Measurements from ENCODE around the gene POU4F3.
"Not testable (repeated sequence)": the region's sequence is repeated elsewhere in the genome, so short reads cannot be mapped to it uniquely, and the experiment has no call there.

The POU4F3 gene, protein sequence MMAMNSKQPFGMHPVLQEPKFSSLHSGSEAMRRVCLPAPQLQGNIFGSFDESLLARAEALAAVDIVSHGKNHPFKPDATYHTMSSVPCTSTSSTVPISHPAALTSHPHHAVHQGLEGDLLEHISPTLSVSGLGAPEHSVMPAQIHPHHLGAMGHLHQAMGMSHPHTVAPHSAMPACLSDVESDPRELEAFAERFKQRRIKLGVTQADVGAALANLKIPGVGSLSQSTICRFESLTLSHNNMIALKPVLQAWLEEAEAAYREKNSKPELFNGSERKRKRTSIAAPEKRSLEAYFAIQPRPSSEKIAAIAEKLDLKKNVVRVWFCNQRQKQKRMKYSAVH

DNA sequence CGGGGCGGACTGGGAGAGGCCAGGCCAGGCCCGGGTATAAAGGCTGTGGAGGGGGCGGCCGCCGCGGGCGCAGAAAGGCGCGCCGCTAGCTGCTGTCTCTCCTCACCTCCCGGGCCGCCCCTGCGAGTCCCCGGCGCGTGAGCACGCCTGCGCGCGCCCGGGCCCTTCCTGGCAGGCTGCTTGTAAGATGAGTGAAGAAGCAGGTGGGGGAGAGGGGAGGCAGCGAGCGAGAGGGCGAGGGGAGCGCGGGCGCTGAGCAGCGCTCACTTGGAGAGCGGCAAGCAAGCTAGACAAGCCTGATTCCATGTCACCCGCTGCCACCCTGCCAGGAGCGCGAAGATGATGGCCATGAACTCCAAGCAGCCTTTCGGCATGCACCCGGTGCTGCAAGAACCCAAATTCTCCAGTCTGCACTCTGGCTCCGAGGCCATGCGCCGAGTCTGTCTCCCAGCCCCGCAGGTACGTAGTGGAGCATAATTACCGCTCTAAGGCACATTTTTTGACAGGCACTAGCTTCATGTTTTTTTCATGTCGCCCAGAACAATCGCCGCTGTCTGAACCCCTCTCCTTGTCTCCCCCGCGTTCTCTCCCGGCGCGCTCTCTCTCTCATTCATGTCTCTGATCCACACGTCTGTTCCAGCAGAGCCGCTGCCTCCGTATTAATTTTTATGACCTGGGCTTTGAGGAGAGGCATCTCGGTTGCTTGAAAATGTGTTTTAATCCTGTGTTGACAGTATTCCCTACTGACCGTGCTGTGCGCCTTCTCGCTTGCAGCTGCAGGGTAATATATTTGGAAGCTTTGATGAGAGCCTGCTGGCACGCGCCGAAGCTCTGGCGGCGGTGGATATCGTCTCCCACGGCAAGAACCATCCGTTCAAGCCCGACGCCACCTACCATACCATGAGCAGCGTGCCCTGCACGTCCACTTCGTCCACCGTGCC lies at the start of gene POU4F3:
Gene POU4F3 (plus strand): TSS at position 66 of the 941 bp plus-strand sequence. CDS start 274 bp downstream, at position 340.
- DNase-seq, result no peak

DNA sequence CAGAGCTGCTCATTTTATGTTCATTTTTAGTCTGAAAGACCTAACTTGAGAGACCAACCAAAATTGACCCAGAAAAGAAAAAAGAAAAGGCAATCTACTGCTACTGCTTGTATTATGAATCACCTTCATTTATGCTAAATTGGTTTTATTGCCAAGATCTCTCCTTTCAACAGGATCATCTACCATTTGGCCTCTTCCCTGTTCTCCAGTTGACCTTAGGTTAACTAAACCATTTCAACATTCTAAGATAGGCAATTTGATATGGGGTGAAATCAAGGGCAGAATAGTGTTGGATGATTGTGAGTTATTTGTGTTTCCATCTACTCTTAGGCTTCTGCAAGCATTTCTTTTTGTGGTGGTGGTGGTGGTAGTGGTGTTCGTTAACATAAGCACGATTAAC lies 48.3 kb upstream of the POU4F3 start:
- no peak for DNase-seq

DNA sequence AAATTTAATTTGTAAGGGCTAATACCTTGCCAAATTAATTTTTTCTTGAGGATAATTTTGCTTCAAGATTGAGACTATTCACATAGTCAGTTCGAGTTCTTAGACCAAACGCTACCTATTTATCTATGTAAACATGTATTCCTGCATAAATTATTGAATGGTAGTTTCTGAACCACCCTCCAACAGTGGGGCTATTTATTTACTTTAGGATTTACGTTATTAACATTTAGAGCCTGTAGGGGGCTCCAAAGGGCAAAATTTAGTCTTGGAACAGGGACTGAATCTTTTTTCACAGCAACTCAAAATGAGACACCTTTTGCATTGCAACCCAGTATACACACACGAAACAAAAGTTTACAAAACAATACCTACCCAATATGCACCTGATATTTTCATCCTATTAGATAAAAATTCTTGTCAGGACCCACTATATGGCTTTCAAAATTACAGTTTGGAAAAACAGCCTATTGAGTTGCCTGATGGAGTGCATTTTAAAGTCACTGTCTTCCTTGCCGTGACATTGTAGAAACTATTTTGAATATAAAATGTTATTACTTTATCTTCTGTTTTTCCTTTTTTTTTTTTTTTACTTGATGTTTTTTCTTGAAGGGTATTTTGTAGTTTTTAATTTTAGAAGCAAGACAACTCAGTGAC lies 47.1 kb upstream of the POU4F3 start:
- no peak for DNase-seq

DNA sequence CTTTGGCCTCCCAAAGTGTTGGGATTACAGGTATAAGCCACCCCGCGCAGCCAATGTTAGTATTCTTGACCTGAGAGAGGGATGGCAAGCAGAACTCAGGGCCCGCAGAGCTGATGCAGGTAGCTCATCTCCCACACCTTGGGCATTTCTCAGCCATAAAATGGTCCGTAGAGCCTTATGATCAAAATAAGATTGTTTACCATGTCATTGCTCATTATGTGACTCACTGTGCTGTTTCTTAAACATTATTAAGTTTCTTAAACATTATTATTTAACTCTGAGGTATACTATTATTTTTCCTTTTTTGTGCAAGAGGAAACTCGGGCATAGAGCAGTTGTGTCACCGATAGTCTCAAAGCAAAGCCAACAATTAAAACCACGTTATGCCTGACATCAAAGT lies 42.4 kb upstream of the POU4F3 start:
- DNase-seq, result no peak

DNA sequence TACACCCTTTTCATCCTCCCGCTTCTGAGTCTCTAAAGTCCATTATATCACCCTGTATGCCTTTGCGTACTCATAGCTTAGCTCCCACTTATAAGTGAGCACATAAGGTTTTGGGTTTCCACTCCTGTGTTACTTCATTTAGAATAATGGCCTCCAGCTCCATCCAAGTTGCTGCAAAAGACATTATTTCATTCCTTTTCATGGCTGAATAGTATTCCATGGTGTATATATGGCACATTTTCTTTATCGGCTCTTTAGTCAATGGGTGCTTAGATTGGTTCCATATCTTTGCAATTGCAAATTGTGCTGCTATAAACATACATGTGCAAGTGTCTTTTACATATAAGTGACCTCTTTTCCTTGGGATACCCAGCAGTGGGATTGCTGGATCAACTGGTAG lies 39.7 kb upstream of the POU4F3 start:
- DNase-seq, result not testable (repeated sequence)

DNA sequence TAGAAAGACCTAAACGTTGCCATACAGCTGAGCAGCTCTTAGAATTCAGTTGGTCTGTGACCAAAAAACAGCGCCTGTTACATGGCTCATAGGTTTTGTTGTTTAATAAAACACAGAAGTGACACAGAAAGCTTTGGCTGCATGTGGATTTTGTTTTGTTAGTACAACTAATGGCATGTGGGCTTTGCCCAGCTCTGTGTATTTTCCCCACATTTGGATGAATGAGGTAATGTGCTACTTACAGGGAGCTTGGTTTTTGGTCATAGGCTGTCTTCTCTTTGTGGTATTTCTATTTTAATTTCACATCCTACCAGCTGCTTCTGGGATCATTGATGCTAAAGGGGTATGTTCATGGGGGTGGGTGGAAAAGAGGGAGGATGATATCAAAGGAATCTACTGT lies 37.0 kb upstream of the POU4F3 start:
- no peak for DNase-seq

DNA sequence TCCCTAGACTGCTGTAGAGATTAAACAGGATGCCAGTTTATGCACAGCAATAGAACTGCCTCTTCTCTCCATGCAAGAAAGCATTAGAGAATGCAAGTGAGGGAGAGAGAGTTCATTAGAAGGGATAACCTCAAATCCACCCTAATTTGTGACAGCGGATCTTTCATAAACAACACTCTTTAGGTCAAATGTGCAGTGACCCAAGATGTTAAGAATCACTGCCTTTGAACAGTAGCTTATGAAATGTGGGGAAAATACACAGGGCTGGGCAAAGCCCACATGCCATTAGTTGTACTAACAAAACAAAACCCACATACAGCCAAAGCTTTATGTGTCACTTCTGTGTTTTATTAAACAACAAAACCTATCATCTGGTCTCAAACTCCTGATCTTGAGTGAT lies 36.2 kb upstream of the POU4F3 start:
- no peak for DNase-seq

DNA sequence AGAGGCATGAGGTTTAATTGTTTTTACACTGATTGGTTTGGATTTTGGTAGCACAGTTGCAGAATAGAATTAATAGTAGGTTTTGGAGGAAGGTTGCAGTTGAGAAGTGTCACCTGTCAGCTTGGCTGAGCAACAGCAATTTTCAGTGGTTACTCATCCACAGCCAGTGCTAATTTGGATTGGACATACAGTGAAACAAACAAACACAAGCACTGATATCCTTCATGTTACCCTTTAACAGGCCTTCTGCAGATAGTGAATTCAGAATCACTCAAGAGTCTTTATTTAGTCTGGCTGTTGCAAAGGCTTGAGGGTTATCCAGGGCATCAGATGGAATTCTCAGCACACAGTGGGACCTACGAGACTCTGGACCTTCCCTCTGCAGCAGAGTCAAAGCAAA lies 31.8 kb upstream of the POU4F3 start:
- DNase-seq, result no peak

DNA sequence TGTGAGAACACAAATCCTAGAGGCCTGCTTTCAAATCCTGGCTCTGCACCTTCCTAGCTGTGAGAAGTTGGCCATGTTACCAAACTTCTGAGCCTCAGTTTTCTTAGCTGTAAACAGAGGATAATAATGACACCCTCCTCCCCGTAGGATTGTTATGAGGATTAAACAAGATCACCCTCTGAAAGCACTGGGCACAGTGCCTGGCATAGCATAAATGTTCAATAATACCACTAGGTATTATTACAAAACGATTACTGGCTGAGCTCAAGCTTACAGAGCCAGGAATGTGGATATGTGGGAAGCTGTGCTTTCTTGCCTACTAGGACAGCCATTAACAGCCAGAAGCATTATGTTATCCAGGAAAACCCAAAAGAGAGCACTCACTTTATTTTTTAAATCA lies 30.8 kb upstream of the POU4F3 start:
- DNase-seq, result no peak

DNA sequence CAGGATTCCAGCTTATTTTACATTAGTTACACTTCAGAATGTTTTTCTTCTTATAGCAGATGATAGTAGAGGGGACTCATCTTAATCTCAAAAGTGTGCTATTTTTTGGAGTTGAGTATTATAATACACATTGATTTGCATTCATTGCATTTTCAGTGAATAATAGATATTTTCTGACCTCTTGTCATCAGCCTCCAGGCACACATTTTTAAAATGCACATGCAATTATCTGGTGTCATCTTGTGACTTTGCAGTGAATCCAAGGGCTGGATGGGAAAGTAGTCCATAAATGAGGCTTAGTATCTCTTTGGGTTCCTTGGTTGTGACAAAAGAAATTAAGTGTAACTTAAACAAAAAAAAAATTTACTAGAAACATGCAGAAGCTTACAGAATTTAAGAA lies 28.1 kb upstream of the POU4F3 start:
- no peak for DNase-seq

DNA sequence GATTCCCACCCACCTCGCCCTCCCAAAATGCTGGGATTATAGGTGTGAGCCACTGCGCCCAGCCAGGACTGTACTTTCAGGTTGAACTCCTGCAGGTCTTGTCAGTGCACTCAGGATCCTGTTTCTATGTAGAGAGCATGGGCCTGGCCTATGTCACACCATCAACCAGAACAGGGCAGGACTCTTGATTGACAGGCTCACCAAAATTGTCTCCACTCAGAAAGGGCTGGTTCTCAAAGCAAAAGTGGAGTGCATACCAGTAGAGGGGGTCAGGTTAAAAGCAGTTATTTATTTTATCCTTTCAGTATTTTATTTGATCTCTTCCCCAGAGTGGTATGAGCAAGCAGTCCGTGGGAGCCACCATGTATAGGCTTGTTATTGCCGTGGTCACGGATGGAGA lies 27.4 kb upstream of the POU4F3 start:
- no peak for DNase-seq

DNA sequence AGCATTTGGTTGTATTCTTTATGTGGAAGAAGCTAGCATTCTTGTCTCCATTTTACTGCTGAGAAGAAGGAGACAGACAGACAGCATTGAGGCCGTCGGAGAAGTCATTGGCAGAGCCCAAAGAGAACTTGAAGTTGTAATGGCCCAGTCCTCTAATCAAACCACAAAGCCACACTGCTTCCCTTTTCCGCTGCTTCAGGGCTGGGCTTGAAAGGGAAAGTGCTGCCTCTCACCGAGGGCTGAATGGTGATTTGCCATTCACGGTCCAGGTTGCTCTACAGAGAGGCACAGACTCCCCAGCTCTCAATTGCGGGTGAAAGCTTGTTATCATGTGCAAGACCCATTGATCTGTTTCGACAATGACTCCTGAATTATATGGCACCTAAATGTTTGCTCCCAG lies 25.6 kb upstream of the POU4F3 start:
- no peak for DNase-seq

DNA sequence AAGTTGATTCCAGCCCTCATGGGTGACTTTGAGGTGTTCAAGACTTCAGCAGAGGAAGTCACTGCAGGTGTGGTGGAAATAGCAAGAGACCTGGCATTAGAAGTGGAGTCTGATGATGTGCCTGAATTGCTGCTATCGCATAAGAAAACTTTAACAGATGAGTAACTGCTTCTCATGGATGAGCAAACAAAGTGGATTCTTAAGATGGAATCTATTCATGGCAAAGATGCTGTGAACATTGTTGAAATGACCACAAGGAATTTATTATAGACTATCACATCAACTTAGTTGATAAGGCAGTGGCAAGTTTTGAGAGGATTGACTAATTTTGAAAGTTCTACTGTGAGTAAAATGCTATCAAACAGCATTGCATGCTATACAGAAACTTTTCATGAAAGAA lies 17.1 kb upstream of the POU4F3 start:
- no peak for DNase-seq

DNA sequence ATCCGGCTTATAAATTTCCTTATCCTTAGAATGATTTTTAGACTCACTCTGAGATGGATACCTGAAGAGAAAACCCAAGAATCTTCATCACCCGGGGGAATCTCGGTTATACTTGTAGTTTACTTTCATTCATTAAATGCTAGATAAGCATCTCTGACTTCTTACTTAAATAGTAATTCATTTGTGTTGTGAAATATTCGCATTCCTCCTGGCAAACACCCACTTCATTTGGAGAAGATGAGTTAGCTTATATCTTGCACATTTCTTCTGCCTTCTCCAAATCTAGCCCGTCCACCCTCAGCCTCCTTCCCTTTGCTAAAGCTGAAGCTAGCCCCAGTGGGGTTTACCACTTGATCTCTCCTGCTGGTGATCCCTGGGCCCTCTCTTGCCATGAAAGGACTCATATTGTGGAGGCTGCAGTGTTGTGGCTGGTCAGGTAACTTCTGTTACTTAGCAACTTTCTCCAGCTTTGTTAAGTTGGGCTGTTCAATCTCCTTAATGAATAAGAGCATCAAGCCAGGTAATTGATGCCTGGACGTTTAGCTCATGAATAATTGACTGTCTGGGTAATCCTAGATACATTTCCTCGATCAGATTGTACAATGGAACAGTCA lies 11.3 kb upstream of the POU4F3 start:
- DNase-seq, result no peak

DNA sequence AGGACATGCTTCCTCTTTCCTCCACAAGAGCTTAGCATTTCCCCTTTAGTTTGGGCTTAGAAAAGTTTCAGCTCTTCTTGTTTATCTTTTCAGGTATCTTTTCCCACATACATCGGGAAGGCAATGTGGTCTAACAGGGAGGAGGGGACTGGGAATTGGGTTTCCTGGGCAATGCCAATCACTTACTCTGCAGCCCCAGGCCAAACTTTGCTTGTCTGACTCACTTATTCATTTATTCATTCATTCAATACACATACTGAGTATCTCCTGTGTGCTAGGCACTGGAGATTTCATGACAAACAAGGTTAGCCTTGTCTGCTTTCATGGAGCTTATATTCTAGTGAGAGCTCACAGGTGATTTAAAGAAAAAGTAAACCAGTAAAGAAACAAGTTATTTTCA lies 10.7 kb upstream of the POU4F3 start:
- no peak for DNase-seq

DNA sequence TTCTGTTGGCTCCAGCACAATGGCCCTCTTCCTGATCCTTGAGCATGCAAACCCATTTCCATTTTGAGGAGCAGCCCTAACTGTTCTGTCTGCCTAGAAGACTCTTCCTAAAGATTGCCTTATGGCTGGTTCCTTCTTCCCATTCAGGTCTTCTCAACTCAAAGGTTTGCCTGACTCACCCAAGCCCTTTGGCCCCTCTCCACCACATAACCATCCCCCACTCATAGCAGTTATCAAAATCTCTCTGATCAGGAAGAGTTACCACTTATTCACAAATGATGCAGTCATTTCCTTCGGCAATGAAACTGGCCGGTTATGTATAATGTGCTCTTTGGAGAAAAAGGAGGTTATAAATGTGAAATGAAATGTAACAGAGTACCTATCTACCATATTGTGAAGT lies 8.9 kb upstream of the POU4F3 start:
- DNase-seq, result no peak

DNA sequence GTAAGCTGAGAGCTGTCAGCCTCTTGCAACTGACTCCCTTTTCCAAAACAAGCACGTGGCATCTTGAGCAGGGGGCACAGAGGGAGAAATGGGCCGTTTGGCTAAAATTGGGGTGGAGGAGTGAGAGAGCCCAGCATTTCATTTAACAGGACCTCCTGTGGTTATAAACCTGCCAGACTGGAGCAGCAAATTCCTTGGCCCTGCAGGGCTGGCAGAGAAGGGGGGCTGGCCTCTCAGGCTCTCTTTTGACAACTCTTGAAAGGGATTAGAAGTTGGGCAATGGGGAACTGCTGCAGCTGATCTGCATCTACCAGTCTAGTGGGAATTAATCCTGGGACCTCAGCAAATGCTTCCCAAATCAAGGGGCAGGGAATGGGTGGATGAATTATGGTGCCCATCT lies 7.2 kb upstream of the POU4F3 start:
- DNase-seq, result no peak

DNA sequence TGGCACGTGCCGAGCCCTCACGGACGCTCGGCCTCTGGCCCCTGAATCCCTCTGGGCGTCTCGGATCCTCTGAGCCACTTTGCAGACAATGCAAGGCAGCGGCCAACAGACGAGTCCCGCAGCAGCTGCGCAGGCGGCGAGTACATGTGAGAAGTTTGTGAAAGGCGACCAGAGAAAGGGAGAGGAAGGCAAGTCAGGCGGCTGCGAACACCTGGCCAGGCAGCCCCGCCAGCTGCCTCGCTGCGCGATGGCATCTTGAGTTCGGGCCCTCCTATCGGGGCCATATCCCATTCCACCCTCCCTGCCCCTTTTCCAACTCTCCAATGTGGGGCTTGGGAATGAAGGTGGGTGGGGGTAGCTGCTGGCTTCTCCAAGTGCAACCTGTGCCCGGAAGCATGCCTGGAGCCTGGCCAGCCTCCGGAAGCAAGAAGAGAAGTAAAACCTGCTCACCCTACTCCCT lies 4.5 kb upstream of the POU4F3 start:
- DNase-seq, result no peak

DNA sequence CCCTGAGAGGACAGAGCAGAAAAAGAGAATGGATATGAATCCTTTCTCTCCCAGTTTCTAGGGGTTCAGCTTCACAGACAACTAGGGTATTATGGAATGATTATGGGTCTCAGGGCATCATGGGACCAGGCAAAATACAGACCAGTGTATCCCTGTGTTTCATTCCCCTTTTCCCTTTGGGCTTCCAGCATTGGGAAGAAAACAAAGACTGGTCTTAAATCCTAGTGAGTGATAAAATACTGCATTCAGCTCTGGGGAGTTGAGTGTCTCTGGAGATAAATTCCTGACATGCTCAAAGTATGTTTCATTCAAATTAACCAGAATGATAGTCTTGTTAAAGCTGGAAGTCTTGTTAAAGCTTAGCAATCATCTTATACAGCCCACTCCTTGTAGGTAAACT lies 2.4 kb upstream of the POU4F3 start:
- no peak for DNase-seq

DNA sequence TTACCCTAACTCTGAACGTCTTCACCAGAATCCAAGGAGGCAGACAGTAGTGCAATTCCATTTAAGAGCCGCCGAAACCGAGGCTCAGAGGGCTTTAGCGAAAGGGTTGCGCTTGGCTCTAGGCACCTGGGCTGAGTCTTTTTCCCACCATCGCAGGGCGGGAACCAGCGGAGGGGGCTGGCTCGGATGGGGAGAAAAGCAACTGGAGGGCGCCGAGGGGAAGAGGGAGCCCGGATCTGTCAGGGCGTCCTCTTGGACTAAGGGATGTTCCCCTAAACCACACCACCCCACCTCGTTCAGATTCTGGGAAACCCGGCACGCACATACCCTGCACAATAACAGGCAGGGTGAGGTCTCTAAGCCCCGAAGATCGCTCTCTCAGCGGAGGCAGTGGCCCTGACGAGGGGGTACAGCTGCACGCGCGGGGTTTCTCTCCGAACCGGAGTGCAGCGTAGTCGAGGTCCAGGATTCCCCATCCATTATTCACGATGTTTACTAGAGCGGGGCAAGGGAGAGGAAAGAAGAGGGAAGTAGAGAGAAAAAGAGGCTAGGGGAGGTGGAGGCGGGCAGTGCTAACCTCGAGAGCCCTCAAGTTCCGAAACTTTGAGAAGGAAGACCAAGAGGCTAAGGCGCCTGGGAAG lies 1.3 kb upstream of the POU4F3 start:
- DNase-seq, result no peak

DNA sequence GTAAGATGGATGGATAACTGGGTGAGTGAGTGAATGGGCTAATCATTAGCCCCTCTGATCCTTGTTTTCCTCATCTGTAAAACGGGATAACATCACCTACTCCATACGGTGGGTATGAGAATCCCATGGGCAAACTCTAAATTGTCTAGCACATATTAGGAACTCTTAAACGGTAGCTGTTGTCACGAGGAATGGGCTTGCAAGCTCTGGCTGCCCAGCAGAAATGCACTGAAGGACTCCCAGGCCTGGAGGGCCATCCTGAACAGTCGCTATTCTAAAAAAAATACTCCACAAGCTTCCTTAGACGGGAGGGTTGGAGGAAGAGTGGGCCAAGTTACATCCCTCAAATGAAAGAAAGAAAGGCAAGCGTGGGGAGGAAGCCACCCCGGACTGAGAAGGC lies 711 bp upstream of the POU4F3 start:
- DNase-seq, result no peak

DNA sequence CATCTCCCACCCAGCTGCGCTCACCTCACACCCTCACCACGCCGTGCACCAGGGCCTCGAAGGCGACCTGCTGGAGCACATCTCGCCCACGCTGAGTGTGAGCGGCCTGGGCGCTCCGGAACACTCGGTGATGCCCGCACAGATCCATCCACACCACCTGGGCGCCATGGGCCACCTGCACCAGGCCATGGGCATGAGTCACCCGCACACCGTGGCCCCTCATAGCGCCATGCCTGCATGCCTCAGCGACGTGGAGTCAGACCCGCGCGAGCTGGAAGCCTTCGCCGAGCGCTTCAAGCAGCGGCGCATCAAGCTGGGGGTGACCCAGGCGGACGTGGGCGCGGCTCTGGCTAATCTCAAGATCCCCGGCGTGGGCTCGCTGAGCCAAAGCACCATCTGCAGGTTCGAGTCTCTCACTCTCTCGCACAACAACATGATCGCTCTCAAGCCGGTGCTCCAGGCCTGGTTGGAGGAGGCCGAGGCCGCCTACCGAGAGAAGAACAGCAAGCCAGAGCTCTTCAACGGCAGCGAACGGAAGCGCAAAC lies 1.1 kb downstream of the POU4F3 start:
- DNase-seq, result no peak
